ENCODE results near the gene USHBP1.

- TF ChIP-seq POLR2A (IDR thresholded peaks at IDR 0.05; ENCODE audit: low read depth, low read length) (no peak), CTCF (conservative IDR thresholded peaks at IDR 0.05; ENCODE audit: low read depth, low read length) (peak; percentile 26), CEBPB (IDR thresholded peaks at IDR 0.05; ENCODE audit: low read depth, low read length) (no peak)
These were observed 31.7 kb upstream of the USHBP1 start for GRCh38 chr19:17296273-17296672.
